Lung microvascular endothelial cell (primary cell): ENCODE measurements around the gene TELO2. TPM values are rescaled to one million over a fixed set of nuclear protein-coding genes. Genes with fewer than 3 reads are reported as not detected.

Experiments
- DNase-seq, 2 donors: peaks; one replicate each; pipeline versions ENCODE4 v3.0.0 to v3.0.0-alpha.2; 2010; ENCODE audit warnings: low read depth in 2 of 2
- total RNA-seq: library from RNA; depleted of rRNA; stranded (reverse); fragments of >200 nt; gene quantifications from 2 replicates; pipeline ENCODE4 v1.2.1, GENCODE V29; 2014

Gene TELO2
- total RNA-seq, 1 donor from 2014 or later: 17.9 TPM

- no peak for DNase-seq
These were observed 61.0 kb downstream of the TELO2 start for GRCh38 chr16:1553946-1554825.

- no peak for DNase-seq
These were observed 61.8 kb downstream of the TELO2 start for GRCh38 chr16:1554826-1555445.

GRCh38 chr16:1556254-1556653, 63.1 kb downstream of the TELO2 start:
- DNase-seq: no peak

- DNase-seq: no peak
These were observed 63.9 kb downstream of the TELO2 start for GRCh38 chr16:1557074-1557473.

GRCh38 chr16:1557576-1557975, 64.4 kb downstream of the TELO2 start:
- no peak for DNase-seq

- DNase-seq: peak in 1 of 2 donors; percentile 86
These were observed 66.4 kb downstream of the TELO2 start for GRCh38 chr16:1559446-1559975.

Other genes with a start within 250 kb of the TELO2 start
- not detected in 2 replicates for gene TPSD1, start 237.3 kb upstream of the TELO2 start, total RNA-seq
- 29.6 and 35.3 TPM in 2 replicates for gene UBE2I, start 183.7 kb upstream of the TELO2 start, total RNA-seq
- 1.2 and 1.3 TPM in 2 replicates for gene BAIAP3, start 159.7 kb upstream of the TELO2 start, total RNA-seq
- 47.7 and 67.3 TPM in 2 replicates for gene TSR3, start 141.5 kb upstream of the TELO2 start, total RNA-seq
- gene GNPTG, start 141.4 kb upstream of the TELO2 start, total RNA-seq: 19.2 and 31.7 TPM in 2 replicates
- gene UNKL, start 78.7 kb upstream of the TELO2 start, total RNA-seq: 3.9 and 5.6 TPM in 2 replicates
- gene UQCC4, start 72.6 kb upstream of the TELO2 start, total RNA-seq: 12.9 and 18.5 TPM in 2 replicates
- not detected in 2 replicates for gene PERCC1, start 62.3 kb upstream of the TELO2 start, total RNA-seq
- under 0.01 and 0.40 TPM in 2 replicates for gene CCDC154, start 48.8 kb upstream of the TELO2 start, total RNA-seq
- 62.5 and 69.8 TPM in 2 replicates for gene CLCN7, start 18.3 kb upstream of the TELO2 start, total RNA-seq
- gene PTX4, start 4.4 kb upstream of the TELO2 start, total RNA-seq: under 0.01 TPM in 1 of 2 replicates, not detected in the other
- 89.6 and 101 TPM in 2 replicates for gene TMEM204, start 40.3 kb downstream of the TELO2 start, total RNA-seq
- gene IFT140, start 118.7 kb downstream of the TELO2 start, total RNA-seq: 10.7 and 17.5 TPM in 2 replicates
- gene CRAMP1, start 119.0 kb downstream of the TELO2 start, total RNA-seq: 5.9 and 9.5 TPM in 2 replicates
- 33.1 and 48.4 TPM in 2 replicates for gene JPT2, start 184.9 kb downstream of the TELO2 start, total RNA-seq
- 12.4 and 22.0 TPM in 2 replicates for gene MAPK8IP3, start 212.8 kb downstream of the TELO2 start, total RNA-seq